Activated naive CD4-positive, alpha-beta T cell (primary cell): Measurements from ENCODE around the gene AGAP2.
"Not testable (repeated sequence)": the region's sequence is repeated elsewhere in the genome, so short reads cannot be mapped to it uniquely, and the experiment has no call there.

Source experiments
- DNase-seq, 4 experiments: peaks; one replicate each; lab custom pipeline; 2025; lab: John Stamatoyannopoulos, UW

AGAP2 gene

DNA sequence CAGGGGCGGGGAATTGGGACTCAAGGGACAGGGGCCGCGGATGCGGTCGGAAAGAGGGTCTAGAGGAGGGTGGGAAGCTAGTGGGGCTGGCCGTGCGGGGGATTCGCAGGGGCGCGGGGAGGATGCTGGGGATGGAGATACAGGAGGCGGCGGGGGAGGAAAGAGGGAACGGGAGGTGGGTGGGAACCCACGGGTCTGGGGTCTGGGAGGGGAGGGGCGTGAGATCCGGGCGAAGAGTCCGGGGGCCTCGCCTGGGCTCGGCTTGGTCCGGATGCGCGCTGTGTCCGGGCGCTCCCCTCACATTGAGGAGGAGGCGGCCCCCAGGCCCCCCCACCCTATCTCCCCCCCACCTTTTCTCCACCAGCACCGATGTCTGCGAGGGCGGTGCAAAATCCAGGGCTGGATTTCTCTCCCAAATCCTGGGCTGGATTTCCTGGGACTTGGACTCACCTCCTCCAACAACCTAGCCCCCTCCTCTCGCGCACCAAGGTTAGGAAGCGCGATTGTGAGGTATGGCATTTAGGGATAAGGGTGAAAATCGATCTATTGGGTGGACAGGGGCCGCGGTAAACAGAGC lies at the start of gene AGAP2:
Gene AGAP2 (minus strand): TSS at position 82 of the 577 bp plus-strand sequence. CDS start 496 bp downstream, outside the sequence.
- no peak for DNase-seq

DNA sequence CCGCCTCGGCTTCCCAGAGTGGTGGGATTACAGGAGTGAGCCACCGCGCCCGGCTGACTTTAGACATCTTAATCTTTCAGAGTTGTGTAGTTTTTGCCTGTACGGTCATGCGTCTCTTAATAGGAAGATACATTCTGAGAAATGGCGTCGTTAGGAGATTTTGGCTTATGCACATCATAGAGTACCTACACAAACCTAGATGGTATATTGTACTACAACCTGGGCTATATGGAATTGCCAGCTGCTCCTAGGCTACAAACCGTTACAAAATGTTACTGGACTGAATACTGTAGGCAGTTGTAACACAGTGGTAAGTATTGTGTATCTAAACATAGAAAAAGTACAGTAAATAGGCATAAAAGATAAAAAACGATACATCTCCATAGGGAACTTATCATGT lies 45.3 kb upstream of the AGAP2 start:
- no peak for DNase-seq

DNA sequence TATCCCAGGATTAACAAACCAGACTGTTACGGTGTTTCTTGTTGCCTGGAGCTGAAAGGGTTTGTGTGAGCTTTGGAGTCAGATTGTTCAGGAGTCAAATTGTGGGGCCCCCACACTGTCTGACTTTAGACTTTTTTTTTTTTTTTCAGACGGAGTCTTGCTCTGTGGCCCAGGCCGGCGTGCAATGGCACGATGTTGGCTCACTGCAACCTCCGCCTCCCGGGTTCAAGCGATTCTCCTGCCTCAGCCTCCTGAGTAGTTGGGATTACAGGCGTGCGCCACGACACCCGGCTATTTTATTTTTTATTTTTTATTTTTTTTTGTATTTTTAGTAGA lies 44.9 kb upstream of the AGAP2 start:
- no peak for DNase-seq

DNA sequence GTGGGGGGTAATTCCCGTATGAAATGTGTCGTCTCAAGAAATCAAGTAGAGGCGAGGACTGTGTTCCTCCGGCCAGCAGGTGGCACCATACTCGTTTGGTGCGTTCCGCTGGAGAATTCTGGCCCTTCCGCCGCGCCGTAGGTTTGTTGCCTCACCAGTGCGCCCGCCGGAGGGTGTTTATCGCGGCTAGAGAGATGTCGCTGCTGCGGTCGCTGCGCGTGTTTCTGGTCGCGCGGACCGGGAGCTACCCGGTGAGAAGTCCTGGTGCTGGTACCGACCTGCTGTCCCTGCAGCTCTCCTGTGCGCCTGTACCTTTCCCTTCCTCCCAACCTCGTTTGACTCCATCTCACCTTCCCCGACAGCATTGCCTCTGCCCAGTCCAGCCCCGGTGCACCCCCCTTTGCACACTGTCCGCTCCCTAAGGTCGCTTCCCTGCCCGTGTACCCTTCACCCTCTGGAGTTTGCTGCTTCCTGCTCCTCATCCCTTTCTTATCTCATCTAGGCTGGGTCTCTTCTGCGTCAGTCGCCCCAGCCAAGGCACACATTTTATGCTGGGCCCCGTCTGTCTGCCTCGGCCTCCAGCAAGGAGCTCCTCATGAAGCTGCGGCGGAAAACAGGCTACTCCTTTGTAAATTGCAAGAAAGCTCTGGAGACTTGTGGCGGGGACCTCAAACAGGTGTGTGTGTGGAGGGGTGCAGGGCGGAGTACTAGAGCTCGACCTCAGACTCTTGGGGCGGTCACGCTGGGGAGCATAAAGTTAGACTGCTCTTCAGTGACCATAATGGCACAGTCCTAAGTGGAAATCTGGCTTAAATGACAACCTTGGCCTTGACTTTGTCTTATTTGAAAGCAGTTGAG lies 44.3 kb upstream of the AGAP2 start, which contains the start of gene TSFM:
Gene TSFM (plus strand): TSS at position 180 of the 858 bp plus-strand sequence. CDS start 15 bp downstream, at position 195.
- DNase-seq = peak; percentile 93 to 98 (median 97)

- no peak for DNase-seq
Measured at GRCh38 chr12:57782243-57782607, 43.7 kb upstream of the AGAP2 start.

GRCh38 chr12:57781801-57782200 lies 43.3 kb upstream of the AGAP2 start:
- no peak for DNase-seq

- DNase-seq = no peak
Measured at GRCh38 chr12:57781244-57781643, 42.7 kb upstream of the AGAP2 start.

DNA sequence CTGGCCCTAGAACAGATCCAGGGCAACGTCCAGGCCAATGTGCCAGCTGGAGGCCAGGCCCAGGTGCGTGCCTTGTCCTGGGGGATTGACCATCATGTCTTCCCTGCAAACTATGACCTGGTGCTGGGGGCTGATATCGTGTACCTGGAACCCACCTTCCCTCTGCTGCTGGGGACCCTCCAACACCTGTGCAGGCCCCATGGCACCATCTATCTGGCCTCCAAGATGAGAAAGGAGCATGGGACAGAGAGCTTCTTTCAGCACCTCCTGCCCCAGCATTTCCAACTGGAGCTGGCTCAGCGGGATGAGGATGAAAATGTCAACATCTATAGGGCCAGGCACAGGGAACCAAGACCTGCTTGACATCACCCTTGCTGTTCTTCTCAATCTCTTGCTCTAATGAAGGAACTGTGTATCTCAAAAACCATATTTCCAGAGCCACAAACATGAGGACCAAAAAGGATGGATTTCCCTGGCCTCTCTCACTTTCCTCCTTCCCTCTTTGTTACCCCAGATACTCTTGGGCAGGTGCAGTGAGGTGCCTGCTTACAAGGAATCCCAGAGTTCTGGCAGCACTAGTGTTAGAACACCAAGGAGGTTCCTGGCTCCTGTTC lies 41.8 kb upstream of the AGAP2 start:
- no peak for DNase-seq

DNA sequence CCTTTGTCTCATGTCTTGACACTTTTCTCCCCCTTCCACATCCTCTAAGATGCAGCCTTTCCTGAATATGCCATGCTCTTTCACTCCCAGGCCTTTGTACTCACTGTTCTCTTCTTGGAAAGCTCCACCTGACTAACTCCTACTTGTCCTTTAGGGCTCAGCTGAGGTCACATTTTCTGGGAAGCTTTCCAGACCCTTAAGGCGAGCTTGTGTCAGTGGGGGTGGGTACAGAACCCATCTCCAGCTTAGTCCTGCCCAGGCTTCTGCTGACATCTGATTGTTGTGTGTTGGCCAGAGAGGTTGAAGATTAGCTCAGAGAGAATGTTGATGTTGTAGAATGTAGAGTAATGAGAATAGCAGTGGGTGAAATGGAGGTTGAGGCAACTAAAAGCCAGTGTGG lies 41.2 kb upstream of the AGAP2 start:
- no peak for DNase-seq

DNA sequence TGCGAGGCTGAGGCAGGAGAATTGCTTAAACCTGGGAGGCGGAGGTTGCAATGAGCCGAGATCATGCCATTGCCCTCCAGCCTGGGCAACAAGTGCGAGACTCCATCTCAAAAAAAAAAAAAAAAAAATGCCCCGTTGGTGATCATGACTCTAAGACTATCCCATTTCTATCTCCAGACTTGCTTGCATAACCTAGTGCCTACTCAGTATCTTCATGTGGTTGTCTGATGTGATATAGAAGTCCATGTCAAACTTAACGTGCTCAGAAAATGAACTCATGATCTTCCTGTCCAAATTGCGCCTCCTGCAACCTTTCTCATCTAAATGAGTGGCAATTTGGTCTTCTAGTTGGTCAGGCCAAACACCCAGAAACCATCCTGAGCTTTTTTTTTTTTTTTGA lies 39.4 kb upstream of the AGAP2 start:
- DNase-seq = no peak

DNA sequence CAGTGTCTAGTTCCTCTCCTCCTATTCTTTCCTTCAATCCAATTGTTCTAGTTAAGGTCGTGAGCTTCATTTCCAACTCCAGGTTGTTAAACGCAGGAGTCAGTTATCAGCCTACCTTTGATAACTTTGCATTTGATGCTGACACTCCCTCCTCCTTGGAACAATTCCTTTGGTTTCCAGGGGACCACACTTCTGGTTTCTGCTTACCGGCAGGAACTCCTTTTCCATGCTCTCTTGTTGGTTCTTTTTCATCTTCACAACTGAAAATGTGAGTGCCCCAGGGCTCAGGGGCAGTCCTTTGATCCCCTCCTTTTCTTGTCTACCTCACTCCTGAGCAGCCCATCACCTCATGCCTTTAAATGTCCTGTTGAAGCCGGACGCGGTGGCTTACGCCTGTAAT lies 38.8 kb upstream of the AGAP2 start:
- no peak for DNase-seq

DNA sequence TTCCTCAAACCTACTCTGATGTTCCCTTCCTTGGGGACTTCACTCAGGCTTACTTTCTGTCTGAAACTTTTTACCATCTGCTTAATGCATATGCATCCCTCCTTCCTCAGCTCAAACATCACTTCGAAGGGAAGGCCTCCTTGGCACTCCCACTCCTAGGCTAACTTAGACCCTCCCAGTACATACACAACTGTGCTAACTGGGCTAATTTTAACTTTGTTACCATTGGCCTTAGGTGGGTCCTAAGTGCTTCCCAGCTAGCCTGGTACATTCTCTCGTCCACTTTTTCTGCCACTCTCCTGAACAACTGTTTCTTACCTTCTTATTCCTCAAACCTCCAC lies 37.7 kb upstream of the AGAP2 start:
- DNase-seq = no peak

DNA sequence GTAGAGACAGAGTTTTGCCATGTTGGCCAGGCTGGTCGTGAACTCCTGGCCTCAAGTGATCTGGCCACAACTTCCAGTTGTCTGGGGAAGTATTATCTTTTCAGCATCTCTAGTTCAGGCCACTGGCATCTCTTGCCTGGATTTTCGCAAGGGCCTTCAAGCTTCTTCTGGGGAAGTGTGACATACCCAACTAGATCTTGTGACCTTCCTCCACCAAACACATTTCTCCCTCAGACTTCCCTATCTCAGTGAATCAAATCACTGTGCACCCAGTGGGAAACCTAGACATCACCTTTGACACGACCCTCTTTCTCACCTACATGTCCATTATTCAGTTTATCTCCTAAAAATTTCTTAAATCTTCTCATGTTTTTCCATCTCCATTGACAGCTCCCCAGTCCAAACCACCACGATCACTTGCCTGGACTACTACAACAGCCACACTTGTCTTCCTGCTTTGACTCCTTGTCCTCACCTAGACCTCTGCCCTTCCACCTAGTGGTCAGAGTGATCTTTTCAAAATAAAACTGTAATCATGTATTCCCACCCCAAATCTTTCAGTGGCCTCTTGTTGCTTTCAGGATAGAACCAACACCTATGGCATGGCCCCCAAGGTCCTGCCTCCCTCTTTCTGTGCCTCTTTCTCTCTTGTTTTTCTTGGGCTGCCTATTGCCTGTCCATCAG lies 37.2 kb upstream of the AGAP2 start:
- no peak for DNase-seq

- no peak for DNase-seq
Measured at GRCh38 chr12:57775044-57775443, 36.5 kb upstream of the AGAP2 start.

- DNase-seq = not testable (repeated sequence)
Measured at GRCh38 chr12:57774634-57775033, 36.1 kb upstream of the AGAP2 start.

DNA sequence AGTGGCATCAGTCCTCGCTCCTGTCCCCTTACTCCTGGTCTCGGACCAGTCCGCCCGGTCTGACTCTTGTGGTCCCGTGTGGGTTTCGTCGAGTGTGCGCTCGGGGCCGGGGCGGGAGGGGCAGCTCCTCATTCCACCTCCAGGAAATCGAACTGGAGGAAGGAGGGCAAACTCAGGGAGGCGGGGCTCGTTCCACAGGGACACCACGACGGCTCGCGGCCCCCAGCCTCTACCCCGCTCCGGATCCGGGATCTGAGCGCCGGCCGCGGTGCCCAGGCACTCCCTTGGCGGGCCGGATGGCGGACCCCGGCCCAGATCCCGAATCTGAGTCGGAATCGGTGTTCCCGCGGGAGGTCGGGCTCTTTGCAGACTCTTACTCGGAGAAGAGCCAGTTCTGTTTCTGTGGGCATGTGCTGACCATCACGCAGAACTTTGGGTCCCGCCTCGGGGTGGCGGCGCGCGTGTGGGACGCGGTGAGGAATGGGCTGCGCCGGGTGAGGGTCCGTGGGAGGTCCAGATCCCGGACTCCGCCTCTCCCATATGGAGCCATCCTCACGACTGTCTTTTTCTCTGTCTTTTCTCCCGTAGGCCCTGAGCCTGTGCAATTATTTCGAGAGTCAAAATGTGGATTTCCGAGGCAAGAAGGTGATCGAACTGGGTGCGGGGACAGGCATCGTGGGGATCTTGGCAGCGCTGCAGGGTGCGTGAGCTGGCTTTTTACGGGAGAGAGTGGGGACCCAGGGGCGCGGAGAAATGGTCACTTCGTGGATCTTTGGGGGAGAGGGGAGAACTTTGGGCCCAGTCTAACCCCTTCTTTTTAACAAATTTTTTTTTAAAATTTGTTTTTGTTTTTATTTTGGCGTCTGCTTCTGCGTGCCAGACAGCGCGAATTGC lies 34.1 kb upstream of the AGAP2 start, which contains the start of gene EEF1AKMT3:
Gene EEF1AKMT3 (plus strand): TSS at position 186 of the 894 bp plus-strand sequence. CDS start 111 bp downstream, at position 297.
- no peak for DNase-seq

GRCh38 chr12:57771873-57772428 lies 33.4 kb upstream of the AGAP2 start, which contains the start of gene METTL1:
Gene METTL1 (minus strand): TSS chr12:57772105. CDS start chr12:57772083, 22 bp downstream.
- DNase-seq = peak; percentile 72 to 82 (median 75)

DNA sequence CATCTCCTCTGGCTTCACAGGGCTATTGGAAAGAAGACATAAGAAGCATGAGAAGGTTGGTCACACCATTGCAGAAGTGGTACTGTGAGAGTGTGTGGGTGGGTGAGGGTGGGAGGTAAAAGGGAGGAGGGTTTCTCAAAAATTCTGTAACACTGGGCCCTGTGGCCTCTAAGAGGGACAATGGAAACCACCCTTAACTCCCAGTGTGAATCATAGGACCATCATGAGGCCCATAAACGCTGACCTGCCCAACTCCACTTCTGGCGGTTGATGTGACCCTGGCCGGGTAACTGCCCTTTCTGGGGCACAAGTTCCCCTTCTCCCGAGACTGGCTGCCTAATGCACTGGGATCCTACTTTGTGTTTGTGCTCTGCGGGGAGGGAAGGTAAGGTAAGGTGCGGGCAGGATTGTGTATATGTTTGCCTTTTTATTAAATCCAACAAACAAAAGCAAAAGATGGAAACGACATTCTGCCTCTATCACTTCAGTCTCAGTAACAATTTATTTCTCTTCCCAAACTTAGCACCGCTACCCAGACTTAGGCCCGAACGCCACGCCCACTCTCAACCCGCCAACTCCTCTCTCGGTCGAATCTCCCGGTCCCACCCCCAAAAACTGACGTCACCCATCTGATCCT lies 32.8 kb upstream of the AGAP2 start:
- DNase-seq = peak in 2 of 4 experiments; percentile 40 to 61

DNA sequence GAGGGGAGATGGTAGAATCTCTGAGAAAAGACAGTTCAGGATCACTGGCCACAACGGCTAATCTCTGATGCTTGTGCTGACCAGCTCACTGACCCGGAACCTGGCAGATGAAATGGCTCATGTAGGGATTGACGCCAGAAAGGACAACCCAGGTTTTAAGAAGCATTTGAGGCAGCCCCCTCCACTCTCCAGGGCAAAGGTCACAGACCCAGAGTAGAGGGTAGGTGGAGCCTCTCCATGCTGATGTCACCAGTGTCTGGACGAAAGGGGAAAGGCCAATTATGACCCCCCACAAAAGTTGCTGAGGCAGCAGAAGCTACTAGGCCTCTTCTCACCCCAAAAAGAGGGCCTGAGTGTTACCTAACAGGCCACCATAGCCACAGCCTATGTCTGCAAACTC lies 32.2 kb upstream of the AGAP2 start:
- no peak for DNase-seq

DNA sequence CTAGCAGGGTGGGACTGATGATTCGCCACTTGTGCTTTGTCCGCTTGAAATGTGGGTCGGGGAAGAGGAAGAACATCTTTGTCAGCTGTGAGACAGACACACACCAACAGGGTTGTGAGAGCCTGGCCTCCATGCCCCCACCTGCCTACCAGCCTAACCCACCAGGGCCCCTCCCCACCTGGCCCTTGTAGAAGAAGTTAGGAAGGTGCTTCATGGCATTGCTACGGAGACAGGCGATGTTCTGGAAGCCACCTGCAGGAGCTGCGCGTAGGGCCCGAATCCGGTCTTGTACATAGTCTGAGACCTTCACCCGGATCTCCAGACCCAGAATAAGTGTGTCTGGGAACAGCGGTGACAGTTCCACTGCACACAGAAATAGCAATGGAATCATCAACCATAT lies 31.1 kb upstream of the AGAP2 start:
- no peak for DNase-seq

- DNase-seq = no peak
Measured at GRCh38 chr12:57767876-57768275, 29.3 kb upstream of the AGAP2 start.
